Endothelial cell (in vitro differentiated cells): ENCODE results near the gene STT3B. TPM values are rescaled to one million over a fixed set of nuclear protein-coding genes. Genes with fewer than 3 reads are reported as not detected.

Source experiments
- DNase-seq: peaks from one replicate; pipeline ENCODE4 v3.0.0; 2021; ENCODE audit warnings: low spot score
- H3K27ac Mint-ChIP-seq: one replicate; pipeline ENCODE4 v1.8.0; 2021; ENCODE audit warnings: mixed read lengths, inconsistent platforms; ENCODE audit not compliant: unreplicated experiment
- H3K27me3 Mint-ChIP-seq: one replicate; pipeline ENCODE4 v1.8.0; 2021; ENCODE audit warnings: mild to moderate bottlenecking, moderate library complexity, mixed read lengths, inconsistent platforms; ENCODE audit not compliant: unreplicated experiment
- H3K36me3 Mint-ChIP-seq: one replicate; pipeline ENCODE4 v1.8.0; 2021; ENCODE audit warnings: mild to moderate bottlenecking, low read depth, mixed read lengths, inconsistent platforms; ENCODE audit not compliant: unreplicated experiment
- H3K4me1 Mint-ChIP-seq: one replicate; pipeline ENCODE4 v1.8.0; 2021; ENCODE audit warnings: mild to moderate bottlenecking, mixed read lengths, inconsistent platforms; ENCODE audit not compliant: unreplicated experiment
- H3K4me3 Mint-ChIP-seq: one replicate; pipeline ENCODE4 v1.8.0; 2021; ENCODE audit warnings: mild to moderate bottlenecking, mixed read lengths, inconsistent platforms; ENCODE audit not compliant: unreplicated experiment
- H3K9me3 Mint-ChIP-seq: one replicate; pipeline ENCODE4 v1.8.0; 2021; ENCODE audit warnings: mixed read lengths, inconsistent platforms; ENCODE audit not compliant: unreplicated experiment
- CTCF ChIP-seq: fragments of 200-600 bp; sonication (generic); IDR thresholded peaks from one replicate; pipeline ENCODE4 v1.5.0; 2021; ENCODE audit warnings: antibody characterized with exemption; ENCODE audit not compliant: unreplicated experiment
- total RNA-seq: library from RNA; stranded (reverse); fragmentation: NEBNext Ultra II Directional; extraction: Animal tissue kit (Norgen Biotek cat#: 25700); gene quantifications from one replicate; pipeline ENCODE4 v1.2.1, GENCODE V29; 2021; ENCODE audit not compliant: unreplicated experiment

Gene STT3B
- total RNA-seq, 1 donor from 2014 or later, result 103 TPM

GRCh38 chr3:31508452-31509146 is 24.1 kb upstream of the STT3B start:
- Mint-ChIP-seq H3K27ac (no peak overlapping the region), H3K27me3 (peaks cover 1% of the 10 kb centered on the region), H3K9me3 (no peaks in the 10 kb centered on the region), H3K36me3 (no peaks in the 10 kb centered on the region), H3K4me1 (peaks cover 19% of the 10 kb centered on the region), H3K4me3 (no peak overlapping the region)
- no peak for TF ChIP-seq CTCF
- DNase-seq, result no peak

- Mint-ChIP-seq H3K9me3 (no peaks in the 10 kb centered on the region), H3K27ac (no peak overlapping the region), H3K4me1 (peaks cover 19% of the 10 kb centered on the region), H3K4me3 (no peak overlapping the region), H3K27me3 (peaks cover 1% of the 10 kb centered on the region), H3K36me3 (no peaks in the 10 kb centered on the region)
- DNase-seq, result no peak
- no peak for TF ChIP-seq CTCF
Measured at GRCh38 chr3:31509147-31509728, 23.5 kb upstream of the STT3B start.

GRCh38 chr3:31514570-31514969 is 18.2 kb upstream of the STT3B start:
- Mint-ChIP-seq H3K9me3 (no peaks in the 10 kb centered on the region), H3K27me3 (no peaks in the 10 kb centered on the region), H3K4me1 (no peaks in the 10 kb centered on the region), H3K36me3 (no peaks in the 10 kb centered on the region), H3K4me3 (no peak overlapping the region), H3K27ac (no peak overlapping the region)
- no peak for TF ChIP-seq CTCF
- DNase-seq, result no peak

GRCh38 chr3:31515486-31516284 is 17.0 kb upstream of the STT3B start:
- Mint-ChIP-seq H3K27ac (no peak overlapping the region), H3K4me1 (no peaks in the 10 kb centered on the region), H3K36me3 (no peaks in the 10 kb centered on the region), H3K4me3 (no peak overlapping the region), H3K9me3 (no peaks in the 10 kb centered on the region), H3K27me3 (no peaks in the 10 kb centered on the region)
- no peak for TF ChIP-seq CTCF
- DNase-seq, result no peak

- no peak for TF ChIP-seq CTCF
- no peaks in the 10 kb centered on the region for H3K9me3 Mint-ChIP-seq
Measured at GRCh38 chr3:31516757-31517156, 16.0 kb upstream of the STT3B start.

More at GRCh38 chr3:31516757-31517156, 16.0 kb upstream of the STT3B start:
- Mint-ChIP-seq H3K27me3 (no peaks in the 10 kb centered on the region), H3K4me1 (no peaks in the 10 kb centered on the region), H3K4me3 (no peak overlapping the region), H3K27ac (no peak overlapping the region), H3K36me3 (no peaks in the 10 kb centered on the region)
- DNase-seq, result no peak
